ENCODE results near the gene SKAP1. TPM values are rescaled to one million over a fixed set of nuclear protein-coding genes. Genes with fewer than 3 reads are reported as not detected.
A peak's percentile ranks its signal among the peaks of the same experiment; 100 is the strongest.

SKAP1 gene
- total and polyA plus RNA-seq, 2 donors (not counting 1 experiment from before 2014, with no cell fraction given): not detected

GRCh38 chr17:48357779-48358602, 72.0 kb downstream of the SKAP1 start:
- Histone ChIP-seq H4K20me1 (ENCODE audit: control insufficient read depth, extremely low read depth, insufficient read depth, low read length) (no peaks in the 10 kb centered on the region), H3K27me3 (ENCODE audit: control insufficient read depth, insufficient read depth, low read length) (no peaks in the 10 kb centered on the region), H3K27ac (ENCODE audit: insufficient read depth, low read length) (no peak overlapping the region), H3K4me3 (replicated peaks in 1 of 4; ENCODE audit: control extremely low read depth in 1 of 4, insufficient read depth in 1 of 4, low read depth in 3 of 4, low read length in 4 of 4) (no peak overlapping the region), H3K79me2 (ENCODE audit: control insufficient read depth, insufficient read depth, low read length) (no peaks in the 10 kb centered on the region), H3K4me2 (ENCODE audit: extremely low read depth, insufficient read depth, low read length) (no peak overlapping the region), H3K4me1 (ENCODE audit: control insufficient read depth, extremely low read depth, insufficient read depth, low read length) (no peaks in the 10 kb centered on the region), H3K9me3 (ENCODE audit: control insufficient read depth, insufficient read depth, low read depth, low read length) (no peaks in the 10 kb centered on the region), H2AFZ (ENCODE audit: low read length) (no peak overlapping the region), H3K9ac (ENCODE audit: insufficient read depth, low read length) (no peak overlapping the region), H3K36me3 (ENCODE audit: control insufficient read depth, insufficient read depth, low read length) (no peaks in the 10 kb centered on the region)
- TF ChIP-seq EZH2 (IDR thresholded peaks at IDR 0.05; ENCODE audit: low read length, missing control alignments) (no peak), CTCF (conservative IDR thresholded peaks at IDR 0.05 in 1 of 2, IDR thresholded peaks at IDR 0.05 in 1 of 2; ENCODE audit: low read depth in 1 of 2, low read length in 2 of 2) (no peak)
- peak in 1 of 2 donors; percentile 78 for DNase-seq (ENCODE audit: low read depth in 2 of 2)

GRCh38 chr17:48356866-48357265, 73.1 kb downstream of the SKAP1 start:
- Histone ChIP-seq H2AFZ (ENCODE audit: low read length) (no peak overlapping the region), H3K4me1 (ENCODE audit: control insufficient read depth, extremely low read depth, insufficient read depth, low read length) (no peaks in the 10 kb centered on the region), H3K36me3 (ENCODE audit: control insufficient read depth, insufficient read depth, low read length) (no peaks in the 10 kb centered on the region), H3K27me3 (ENCODE audit: control insufficient read depth, insufficient read depth, low read length) (no peaks in the 10 kb centered on the region), H4K20me1 (ENCODE audit: control insufficient read depth, extremely low read depth, insufficient read depth, low read length) (no peaks in the 10 kb centered on the region), H3K4me3 (replicated peaks in 1 of 4; ENCODE audit: control extremely low read depth in 1 of 4, insufficient read depth in 1 of 4, low read depth in 3 of 4, low read length in 4 of 4) (no peak overlapping the region), H3K79me2 (ENCODE audit: control insufficient read depth, insufficient read depth, low read length) (no peaks in the 10 kb centered on the region), H3K9me3 (ENCODE audit: control insufficient read depth, insufficient read depth, low read depth, low read length) (no peaks in the 10 kb centered on the region), H3K9ac (ENCODE audit: insufficient read depth, low read length) (no peak overlapping the region), H3K4me2 (ENCODE audit: extremely low read depth, insufficient read depth, low read length) (no peak overlapping the region), H3K27ac (ENCODE audit: insufficient read depth, low read length) (no peak overlapping the region)
- DNase-seq (ENCODE audit: low read depth in 2 of 2): no peak
- no peak for TF ChIP-seq CTCF (conservative IDR thresholded peaks at IDR 0.05 in 1 of 2, IDR thresholded peaks at IDR 0.05 in 1 of 2; ENCODE audit: low read depth in 1 of 2, low read length in 2 of 2)
- no peak for TF ChIP-seq EZH2 (IDR thresholded peaks at IDR 0.05; ENCODE audit: low read length, missing control alignments)

GRCh38 chr17:48352630-48353029, 77.4 kb downstream of the SKAP1 start:
- peak in 1 of 2 donors; percentile 28 for DNase-seq (ENCODE audit: low read depth in 2 of 2)
- no peaks in the 10 kb centered on the region for H3K79me2 ChIP-seq (ENCODE audit: control insufficient read depth, insufficient read depth, low read length)
- no peaks in the 10 kb centered on the region for H3K27me3 ChIP-seq (ENCODE audit: control insufficient read depth, insufficient read depth, low read length)
- no peak overlapping the region for H3K27ac ChIP-seq (ENCODE audit: insufficient read depth, low read length)
- H4K20me1 ChIP-seq (ENCODE audit: control insufficient read depth, extremely low read depth, insufficient read depth, low read length): no peaks in the 10 kb centered on the region
- H3K4me3 ChIP-seq (replicated peaks in 1 of 4; ENCODE audit: control extremely low read depth in 1 of 4, insufficient read depth in 1 of 4, low read depth in 3 of 4, low read length in 4 of 4): no peak overlapping the region
- no peak overlapping the region for H3K4me2 ChIP-seq (ENCODE audit: extremely low read depth, insufficient read depth, low read length)
- no peak overlapping the region for H2AFZ ChIP-seq (ENCODE audit: low read length)
- H3K4me1 ChIP-seq (ENCODE audit: control insufficient read depth, extremely low read depth, insufficient read depth, low read length): no peaks in the 10 kb centered on the region
- no peaks in the 10 kb centered on the region for H3K9me3 ChIP-seq (ENCODE audit: control insufficient read depth, insufficient read depth, low read depth, low read length)
- no peak for TF ChIP-seq CTCF (conservative IDR thresholded peaks at IDR 0.05 in 1 of 2, IDR thresholded peaks at IDR 0.05 in 1 of 2; ENCODE audit: low read depth in 1 of 2, low read length in 2 of 2)
- no peak for TF ChIP-seq EZH2 (IDR thresholded peaks at IDR 0.05; ENCODE audit: low read length, missing control alignments)
- no peak overlapping the region for H3K9ac ChIP-seq (ENCODE audit: insufficient read depth, low read length)
- H3K36me3 ChIP-seq (ENCODE audit: control insufficient read depth, insufficient read depth, low read length): no peaks in the 10 kb centered on the region
